ENCODE results near the gene BDNF. TPM values are rescaled to one million over a fixed set of nuclear protein-coding genes. Genes with fewer than 3 reads are reported as not detected.
"Not testable (repeated sequence)": the region's sequence is repeated elsewhere in the genome, so short reads cannot be mapped to it uniquely, and the experiment has no call there.

Gene BDNF
- total RNA-seq, 1 donor from 2014 or later, result 0.10 TPM

DNA sequence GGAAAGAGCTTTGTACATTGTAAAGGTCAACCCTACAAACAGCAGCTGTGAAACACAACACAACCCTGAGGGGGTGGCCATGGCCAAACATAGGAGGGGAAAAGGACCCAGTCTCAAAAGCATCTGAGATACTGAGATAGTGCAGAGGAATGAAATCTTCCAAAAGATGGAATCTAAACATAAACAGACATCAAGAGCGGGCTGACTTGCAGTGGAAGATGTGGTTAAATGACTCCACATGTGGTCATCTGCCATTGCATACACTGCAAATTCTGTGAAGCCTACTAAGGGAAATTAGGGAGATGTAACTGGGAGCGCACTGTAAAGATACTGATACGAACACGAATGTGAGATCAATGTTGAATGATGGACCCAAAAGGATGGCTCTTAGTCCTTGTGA is 22.0 kb downstream of the BDNF start:
- no peaks in the 10 kb centered on the region for H3K27me3 Mint-ChIP-seq (ENCODE audit: unreplicated experiment)
- no peaks in the 10 kb centered on the region for H3K4me1 Mint-ChIP-seq (ENCODE audit: unreplicated experiment)
- H3K27ac Mint-ChIP-seq (ENCODE audit: unreplicated experiment), result no peak overlapping the region
- no peak for DNase-seq (ENCODE audit: low spot score)
- TF ChIP-seq, protein P1, sequence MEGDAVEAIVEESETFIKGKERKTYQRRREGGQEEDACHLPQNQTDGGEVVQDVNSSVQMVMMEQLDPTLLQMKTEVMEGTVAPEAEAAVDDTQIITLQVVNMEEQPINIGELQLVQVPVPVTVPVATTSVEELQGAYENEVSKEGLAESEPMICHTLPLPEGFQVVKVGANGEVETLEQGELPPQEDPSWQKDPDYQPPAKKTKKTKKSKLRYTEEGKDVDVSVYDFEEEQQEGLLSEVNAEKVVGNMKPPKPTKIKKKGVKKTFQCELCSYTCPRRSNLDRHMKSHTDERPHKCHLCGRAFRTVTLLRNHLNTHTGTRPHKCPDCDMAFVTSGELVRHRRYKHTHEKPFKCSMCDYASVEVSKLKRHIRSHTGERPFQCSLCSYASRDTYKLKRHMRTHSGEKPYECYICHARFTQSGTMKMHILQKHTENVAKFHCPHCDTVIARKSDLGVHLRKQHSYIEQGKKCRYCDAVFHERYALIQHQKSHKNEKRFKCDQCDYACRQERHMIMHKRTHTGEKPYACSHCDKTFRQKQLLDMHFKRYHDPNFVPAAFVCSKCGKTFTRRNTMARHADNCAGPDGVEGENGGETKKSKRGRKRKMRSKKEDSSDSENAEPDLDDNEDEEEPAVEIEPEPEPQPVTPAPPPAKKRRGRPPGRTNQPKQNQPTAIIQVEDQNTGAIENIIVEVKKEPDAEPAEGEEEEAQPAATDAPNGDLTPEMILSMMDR (IDR thresholded peaks at IDR 0.05; ENCODE audit: unreplicated experiment), result no peak
- H3K9me3 Mint-ChIP-seq (ENCODE audit: unreplicated experiment), result no peaks in the 10 kb centered on the region
- H3K4me3 Mint-ChIP-seq (ENCODE audit: unreplicated experiment), result no peak overlapping the region
- H3K36me3 Mint-ChIP-seq (ENCODE audit: low read depth, unreplicated experiment), result no peaks in the 10 kb centered on the region

DNA sequence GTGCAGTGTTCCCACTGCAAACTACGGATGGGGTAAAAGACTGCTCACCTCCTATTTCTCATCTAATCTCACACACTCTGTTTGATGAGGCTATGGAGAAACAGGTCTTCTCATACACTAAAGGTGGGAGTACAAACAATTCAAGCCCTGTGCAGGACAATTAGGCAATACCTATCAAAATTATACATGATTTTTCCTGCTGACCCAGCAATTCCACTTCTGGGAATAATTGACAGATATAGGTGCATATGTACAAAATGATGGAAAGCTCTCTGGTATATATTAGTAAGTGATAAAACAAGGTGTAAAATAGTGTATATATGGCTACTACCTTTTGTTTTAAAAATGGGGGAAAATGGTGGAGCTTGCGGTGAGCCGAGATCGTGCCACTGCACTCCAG is 23.1 kb downstream of the BDNF start:
- Mint-ChIP-seq H3K4me1 (ENCODE audit: unreplicated experiment) (no peaks in the 10 kb centered on the region), H3K4me3 (ENCODE audit: unreplicated experiment) (no peak overlapping the region), H3K27me3 (ENCODE audit: unreplicated experiment) (no peaks in the 10 kb centered on the region), H3K36me3 (ENCODE audit: low read depth, unreplicated experiment) (no peaks in the 10 kb centered on the region), H3K27ac (ENCODE audit: unreplicated experiment) (no peak overlapping the region), H3K9me3 (ENCODE audit: unreplicated experiment) (no peaks in the 10 kb centered on the region)
- TF ChIP-seq, protein P1 (IDR thresholded peaks at IDR 0.05; ENCODE audit: unreplicated experiment), result no peak
- no peak for DNase-seq (ENCODE audit: low spot score)

- Mint-ChIP-seq H3K4me3 (ENCODE audit: unreplicated experiment) (no peak overlapping the region), H3K27ac (ENCODE audit: unreplicated experiment) (no peak overlapping the region), H3K9me3 (ENCODE audit: unreplicated experiment) (no peaks in the 10 kb centered on the region), H3K27me3 (ENCODE audit: unreplicated experiment) (no peaks in the 10 kb centered on the region), H3K4me1 (ENCODE audit: unreplicated experiment) (no peaks in the 10 kb centered on the region), H3K36me3 (ENCODE audit: low read depth, unreplicated experiment) (no peaks in the 10 kb centered on the region)
- no peak for DNase-seq (ENCODE audit: low spot score)
- TF ChIP-seq, protein P1 (IDR thresholded peaks at IDR 0.05; ENCODE audit: unreplicated experiment), result no peak
Measured at GRCh38 chr11:27673979-27674663, 26.1 kb downstream of the BDNF start.

DNA sequence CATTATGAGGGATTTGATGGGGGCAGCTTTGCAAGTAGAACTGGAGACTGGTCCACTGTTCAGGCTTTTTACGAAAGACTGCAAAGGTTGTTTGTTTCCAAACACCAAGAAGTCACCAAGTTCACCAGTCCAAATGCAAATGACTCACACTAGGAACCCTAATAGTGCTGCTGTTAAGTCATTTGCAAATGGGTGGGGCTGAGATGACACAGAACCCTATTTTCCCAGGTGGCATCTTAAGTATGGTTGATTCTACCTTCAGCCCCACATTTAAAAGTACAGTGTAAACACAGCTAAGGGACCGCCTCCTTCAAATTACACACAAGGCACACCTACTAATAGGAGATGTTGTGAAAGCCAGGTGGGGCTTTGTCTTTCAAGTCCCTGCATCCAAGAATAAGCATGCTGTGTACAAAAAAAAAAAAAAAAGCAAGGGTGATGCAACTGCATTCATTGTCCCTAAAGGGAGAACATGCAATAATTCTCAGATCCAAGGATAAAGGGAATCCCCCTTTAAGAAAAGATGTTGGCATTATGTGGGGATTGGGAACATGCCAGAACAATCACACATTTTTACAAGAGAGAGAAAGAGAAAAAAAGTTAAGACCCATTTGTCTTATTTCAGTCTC is 27.3 kb downstream of the BDNF start:
- TF ChIP-seq, protein P1 (IDR thresholded peaks at IDR 0.05; ENCODE audit: unreplicated experiment), result no peak
- Mint-ChIP-seq H3K4me1 (ENCODE audit: unreplicated experiment) (no peaks in the 10 kb centered on the region), H3K27ac (ENCODE audit: unreplicated experiment) (no peak overlapping the region), H3K4me3 (ENCODE audit: unreplicated experiment) (no peak overlapping the region), H3K9me3 (ENCODE audit: unreplicated experiment) (no peaks in the 10 kb centered on the region), H3K36me3 (ENCODE audit: low read depth, unreplicated experiment) (no peaks in the 10 kb centered on the region), H3K27me3 (ENCODE audit: unreplicated experiment) (no peaks in the 10 kb centered on the region)
- no peak for DNase-seq (ENCODE audit: low spot score)

GRCh38 chr11:27665508-27666101 is 34.6 kb downstream of the BDNF start:
- not testable (repeated sequence) for H3K27ac Mint-ChIP-seq (ENCODE audit: unreplicated experiment); DNase-seq (ENCODE audit: low spot score)

More at GRCh38 chr11:27665508-27666101, 34.6 kb downstream of the BDNF start:
- not testable (repeated sequence) for H3K4me1 Mint-ChIP-seq (ENCODE audit: unreplicated experiment); H3K36me3 Mint-ChIP-seq (ENCODE audit: low read depth, unreplicated experiment); H3K9me3 Mint-ChIP-seq (ENCODE audit: unreplicated experiment); H3K27me3 Mint-ChIP-seq (ENCODE audit: unreplicated experiment); H3K4me3 Mint-ChIP-seq (ENCODE audit: unreplicated experiment)
